Panc1 (cell line): ENCODE results near the gene SLC39A10.

ENCODE experiments used
- CTCF ChIP-seq: fragments of 450-650 bp; IDR thresholded peaks from 2 replicates; pipeline ENCODE4 v1.5.1; 2017; ENCODE audit warnings: mild to moderate bottlenecking
- POLR2AphosphoS5 ChIP-seq: IDR thresholded peaks from 2 replicates; pipeline ENCODE4 v1.6.1; 2012; ENCODE audit warnings: mild to moderate bottlenecking, low read depth, low read length, moderate library complexity
- REST ChIP-seq, 2 experiments: IDR thresholded peaks; 2 replicates each; pipeline ENCODE4 v1.6.1; 2011 to 2012; ENCODE audit warnings: low read depth in 2 of 2, control low read depth in 1 of 2, low read length in 1 of 2, mild to moderate bottlenecking in 1 of 2, moderate library complexity in 1 of 2; ENCODE audit not compliant: insufficient read depth in 1 of 2
- SIN3A ChIP-seq: IDR thresholded peaks from 2 replicates; pipeline ENCODE4 v1.6.1; 2012; ENCODE audit warnings: low read depth, mild to moderate bottlenecking, low read length, moderate library complexity, borderline replicate concordance; ENCODE audit not compliant: insufficient read depth

GRCh38 chr2:195628666-195629065, 28.4 kb upstream of the SLC39A10 start:
- TF ChIP-seq CTCF: no peak
- no peak for TF ChIP-seq SIN3A
- TF ChIP-seq POLR2AphosphoS5: no peak
- TF ChIP-seq REST (IDR thresholded peaks at IDR 0.05; ENCODE audit: insufficient read depth in 1 of 2, low read depth in 2 of 2, low read length in 1 of 2): no peak
